Activated B cell treated with CpG ODN at 0.5 μM for 24 hours (primary cell): Measurements from ENCODE around the gene ZNF598. TPM values are rescaled to one million over a fixed set of nuclear protein-coding genes. Genes with fewer than 3 reads are reported as not detected.
A peak's percentile ranks its signal among the peaks of the same experiment; 100 is the strongest.

ENCODE experiments used
- ATAC-seq: fragments of 200-7000 bp; cut with Tn5 transposase; one replicate; pipeline ENCODE4 v1.10.0; 2021; ENCODE audit warnings: low read depth, mild to moderate bottlenecking, moderate library complexity
- CTCF ChIA-PET: fragments of 350-600 bp; sonication (Branson Sonifier 250); formaldehyde crosslinking; loops from one replicate; lab custom pipeline; 2021; ENCODE audit warnings: antibody characterized with exemption; lab: Charles Lee
- POLR2A ChIA-PET: fragments of 350-600 bp; sonication (Branson Sonifier 250); formaldehyde crosslinking; loops from one replicate; lab custom pipeline; 2021; ENCODE audit warnings: antibody characterized with exemption; lab: Charles Lee
- DNase-seq: peaks from one replicate; pipeline ENCODE4 v3.0.0; 2022
- H3K27ac Mint-ChIP-seq: one replicate; pipeline ENCODE4 v1.8.0; 2020; ENCODE audit warnings: mixed read lengths
- H3K27me3 Mint-ChIP-seq: one replicate; pipeline ENCODE4 v1.8.0; 2021; ENCODE audit warnings: mixed read lengths
- H3K36me3 Mint-ChIP-seq: one replicate; pipeline ENCODE4 v1.8.0; 2021; ENCODE audit warnings: low read depth, mixed read lengths
- H3K4me1 Mint-ChIP-seq: one replicate; pipeline ENCODE4 v1.8.0; 2021; ENCODE audit warnings: mixed read lengths
- H3K4me3 Mint-ChIP-seq: one replicate; pipeline ENCODE4 v1.8.0; 2020; ENCODE audit warnings: mild to moderate bottlenecking, mixed read lengths
- H3K9me3 Mint-ChIP-seq: one replicate; pipeline ENCODE4 v1.8.0; 2020; ENCODE audit warnings: mixed read lengths
- intact Hi-C: fragments of 100-400 bp; cut with micrococcal nuclease; formaldehyde crosslinking; loops from one replicate; pipeline ENCODE4 v1.15.1; 2024
- total RNA-seq: library from RNA; stranded (reverse); gene quantifications from 2 replicates; pipeline ENCODE4 v1.2.3, GENCODE V29; 2022
- TF ChIP-seq, protein P1 (sequence below): fragments of 200-600 bp; IDR thresholded peaks from one replicate; pipeline ENCODE4 v1.8.0; 2022; ENCODE audit warnings: antibody characterized with exemption, mild to moderate bottlenecking

The ZNF598 gene
- total RNA-seq, result 56.4 and 59.3 TPM in 2 replicates

DNA sequence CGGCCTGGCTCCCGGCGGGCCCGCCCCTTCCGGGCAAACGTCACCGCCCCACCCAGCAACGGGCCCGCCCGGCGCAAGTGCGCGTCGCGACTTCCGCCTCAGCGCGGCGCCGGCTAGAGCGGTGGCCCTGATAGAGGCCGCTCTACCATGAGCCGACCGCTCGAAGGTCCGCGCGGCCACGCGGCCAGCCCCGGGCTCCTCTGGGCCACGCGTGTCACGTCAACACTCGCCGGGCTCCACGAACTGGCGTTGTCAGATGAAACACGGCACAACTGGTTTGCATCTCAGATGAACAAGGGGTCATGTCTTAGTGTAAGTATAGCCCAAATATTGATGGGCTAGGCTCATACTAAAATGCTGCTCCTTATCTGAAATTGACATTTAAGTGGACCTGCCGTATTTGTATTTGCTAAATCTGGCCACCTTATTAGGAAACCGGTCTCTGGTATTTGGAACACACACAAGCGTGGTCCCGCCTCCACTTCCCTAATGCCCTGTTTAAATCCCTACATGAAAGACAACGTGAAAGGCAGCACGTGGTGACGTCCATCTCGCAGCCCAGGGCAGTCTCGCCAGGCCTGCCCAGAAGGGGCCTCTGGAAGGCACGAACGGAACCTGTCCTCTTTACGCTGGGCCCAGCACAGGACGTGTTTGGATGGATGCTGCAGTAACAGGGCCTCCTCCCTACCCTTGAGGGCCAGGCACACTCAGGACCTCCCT is at the start of gene ZNF598:
TSS of gene ZNF598 (minus strand) at position 31 of the 720 bp plus-strand sequence.
- ATAC-seq, result peak; percentile 94
- CTCF ChIA-PET, result no interaction called here
- H3K4me1 Mint-ChIP-seq, result peaks cover 41% of the 10 kb centered on the region

DNA sequence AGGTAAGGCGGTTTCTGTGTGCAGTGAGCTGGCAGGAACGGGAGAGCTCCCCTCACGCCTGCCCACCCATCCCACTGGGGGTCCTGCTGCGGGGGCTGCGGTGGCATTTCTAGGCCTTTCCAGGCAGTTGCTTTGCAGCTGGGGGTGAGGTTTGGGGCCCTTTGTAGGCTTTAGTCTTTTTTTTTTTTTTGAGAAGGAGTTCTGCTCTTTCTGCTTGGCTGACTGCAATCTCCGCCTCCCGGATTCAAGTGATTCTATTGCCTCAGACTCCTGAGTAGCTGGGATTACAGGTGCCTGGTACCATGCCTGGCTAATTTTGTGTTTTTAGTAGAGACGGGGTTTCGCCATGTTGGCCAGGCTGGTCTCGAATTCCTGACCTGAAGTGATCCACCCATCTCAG is 49.3 kb upstream of the ZNF598 start:
- TF ChIP-seq, protein P1, sequence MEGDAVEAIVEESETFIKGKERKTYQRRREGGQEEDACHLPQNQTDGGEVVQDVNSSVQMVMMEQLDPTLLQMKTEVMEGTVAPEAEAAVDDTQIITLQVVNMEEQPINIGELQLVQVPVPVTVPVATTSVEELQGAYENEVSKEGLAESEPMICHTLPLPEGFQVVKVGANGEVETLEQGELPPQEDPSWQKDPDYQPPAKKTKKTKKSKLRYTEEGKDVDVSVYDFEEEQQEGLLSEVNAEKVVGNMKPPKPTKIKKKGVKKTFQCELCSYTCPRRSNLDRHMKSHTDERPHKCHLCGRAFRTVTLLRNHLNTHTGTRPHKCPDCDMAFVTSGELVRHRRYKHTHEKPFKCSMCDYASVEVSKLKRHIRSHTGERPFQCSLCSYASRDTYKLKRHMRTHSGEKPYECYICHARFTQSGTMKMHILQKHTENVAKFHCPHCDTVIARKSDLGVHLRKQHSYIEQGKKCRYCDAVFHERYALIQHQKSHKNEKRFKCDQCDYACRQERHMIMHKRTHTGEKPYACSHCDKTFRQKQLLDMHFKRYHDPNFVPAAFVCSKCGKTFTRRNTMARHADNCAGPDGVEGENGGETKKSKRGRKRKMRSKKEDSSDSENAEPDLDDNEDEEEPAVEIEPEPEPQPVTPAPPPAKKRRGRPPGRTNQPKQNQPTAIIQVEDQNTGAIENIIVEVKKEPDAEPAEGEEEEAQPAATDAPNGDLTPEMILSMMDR, result no peak
- Mint-ChIP-seq H3K27me3 (no peaks in the 10 kb centered on the region), H3K36me3 (peaks cover 60% of the 10 kb centered on the region), H3K4me1 (no peaks in the 10 kb centered on the region), H3K27ac (no peak overlapping the region), H3K9me3 (no peaks in the 10 kb centered on the region), H3K4me3 (no peak overlapping the region)
- DNase-seq (no peak), ATAC-seq (no peak)
- intact Hi-C loops, result no loop called here
- CTCF ChIA-PET, result no interaction called here
- POLR2A ChIA-PET, result no interaction called here

More for the DNA sequence above, at the start of gene ZNF598:
- intact Hi-C loops, result loop anchor here (1.0 to 5.0 kb wide), 6 partner anchors 13 to 672 kb away; partner anchors contain the start of genes KCTD5, MLST8, NTHL1 and RPS2
- peak within 1 kb of the TSS; percentile 90 for H3K27ac Mint-ChIP-seq
- peak; percentile 83 for DNase-seq
- POLR2A ChIA-PET, result interaction anchor here (1.5 to 3.5 kb wide), 4 partner anchors 18 to 144 kb away, joined by 6 to 22 read pairs (median 16); partner anchors contain the start of genes RPS2, TBL3 and TRAF7
- peaks cover 12% of the 10 kb centered on the region for H3K36me3 Mint-ChIP-seq
- no peaks in the 10 kb centered on the region for H3K9me3 Mint-ChIP-seq
- TF ChIP-seq, protein P1, result no peak
- H3K4me3 Mint-ChIP-seq, result peak within 1 kb of the TSS; percentile 92
- H3K27me3 Mint-ChIP-seq, result no peaks in the 10 kb centered on the region

DNA sequence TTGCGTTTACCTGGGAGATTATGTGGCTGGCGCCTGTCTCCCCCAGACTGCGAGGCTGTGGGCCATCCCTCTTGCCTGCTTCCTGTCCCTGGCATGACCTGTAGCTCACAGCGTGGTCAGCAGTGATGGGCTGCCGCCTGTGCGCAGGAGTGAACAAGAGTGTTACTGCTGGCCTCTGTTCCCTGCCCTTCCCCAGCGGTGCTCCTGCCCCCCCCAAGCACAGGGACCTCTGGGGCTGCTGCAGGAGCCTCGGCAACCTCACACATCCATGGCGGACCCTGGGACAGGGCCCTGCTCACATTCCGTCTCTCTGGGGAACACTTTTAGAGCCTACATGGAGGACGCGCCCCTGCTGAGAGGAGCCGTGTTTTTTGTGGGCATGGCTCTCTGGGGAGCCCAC is 48.8 kb upstream of the ZNF598 start:
- no peak overlapping the region for H3K27ac Mint-ChIP-seq
- TF ChIP-seq, protein P1, result no peak
- DNase-seq, result no peak
- no peak overlapping the region for H3K4me3 Mint-ChIP-seq
- no peaks in the 10 kb centered on the region for H3K4me1 Mint-ChIP-seq
- ATAC-seq, result no peak
- ChIA-PET CTCF (no interaction called here), POLR2A (no interaction called here)
- no peaks in the 10 kb centered on the region for H3K9me3 Mint-ChIP-seq
- H3K36me3 Mint-ChIP-seq, result peaks cover 60% of the 10 kb centered on the region
- intact Hi-C loops, result no loop called here
- no peaks in the 10 kb centered on the region for H3K27me3 Mint-ChIP-seq

DNA sequence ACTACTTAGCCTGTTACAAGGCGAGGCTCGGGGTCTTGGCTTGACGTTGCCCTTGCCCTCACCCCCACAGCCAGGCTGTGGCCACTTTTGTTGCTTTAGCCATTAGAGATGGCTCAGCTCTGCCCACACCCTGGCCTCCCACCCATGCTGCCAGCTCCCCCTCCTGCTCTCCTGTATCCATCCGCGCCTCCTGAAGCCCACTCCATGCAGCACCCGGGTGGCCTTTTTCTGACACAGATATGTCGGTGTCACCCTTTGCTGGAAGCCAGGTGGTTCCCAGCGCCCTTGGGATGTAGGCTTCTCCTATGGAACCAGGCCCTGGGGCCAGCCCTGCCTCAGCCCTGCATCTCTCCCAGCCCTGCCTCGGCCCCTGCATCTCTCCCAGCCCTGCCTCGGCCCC is 47.8 kb upstream of the ZNF598 start:
- ATAC-seq (no peak), DNase-seq (no peak)
- Mint-ChIP-seq H3K4me3 (no peak overlapping the region), H3K4me1 (no peaks in the 10 kb centered on the region), H3K27ac (no peak overlapping the region), H3K27me3 (no peaks in the 10 kb centered on the region), H3K36me3 (peaks cover 59% of the 10 kb centered on the region), H3K9me3 (no peaks in the 10 kb centered on the region)
- CTCF ChIA-PET, result interaction anchor here (1.2 to 1.7 kb wide), 2 partner anchors 35 to 83 kb away, joined by 5 to 7 read pairs; no protein-coding TSS in a partner anchor
- TF ChIP-seq, protein P1, result no peak
- POLR2A ChIA-PET, result interaction anchor here (0.7 to 0.9 kb wide), 2 partner anchors 10 to 98 kb away, joined by 3 read pairs; partner anchors contain the start of genes NTHL1, TRAF7 and TSC2
- intact Hi-C loops, result no loop called here

DNA sequence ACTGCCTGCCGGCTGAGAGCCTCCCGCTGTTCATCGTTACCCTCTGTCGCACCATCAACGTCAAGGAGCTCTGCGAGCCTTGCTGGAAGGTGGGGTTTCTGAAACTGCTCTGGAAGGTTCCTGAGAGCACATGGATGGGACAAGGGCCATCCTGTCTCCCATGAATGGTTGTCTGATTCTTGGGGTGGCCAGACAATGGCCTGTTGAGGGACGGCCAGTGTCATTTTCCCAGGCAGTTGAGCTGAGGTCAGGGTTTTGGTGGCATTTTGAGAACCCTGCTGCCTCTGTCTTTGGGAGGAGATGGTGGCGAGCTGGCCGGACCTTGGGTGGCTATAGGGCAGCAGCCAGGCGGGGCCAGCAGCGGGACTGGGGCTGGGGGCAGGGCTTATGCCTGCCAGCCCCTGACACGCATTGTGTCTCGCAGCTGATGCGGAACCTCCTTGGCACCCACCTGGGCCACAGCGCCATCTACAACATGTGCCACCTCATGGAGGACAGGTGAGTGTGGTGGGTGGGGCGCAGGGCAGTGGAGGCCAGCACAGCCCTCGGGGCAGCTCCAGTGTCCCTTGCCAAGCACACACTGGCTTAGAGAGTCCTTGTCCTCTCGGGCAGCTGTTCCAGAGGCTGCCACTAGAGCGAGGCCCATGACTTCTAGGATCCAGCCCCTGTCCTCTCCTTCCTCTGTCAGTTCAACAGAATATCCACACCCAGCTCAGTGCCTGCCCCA is 47.2 kb upstream of the ZNF598 start:
- Mint-ChIP-seq H3K27me3 (no peaks in the 10 kb centered on the region), H3K36me3 (peaks cover 62% of the 10 kb centered on the region), H3K9me3 (no peaks in the 10 kb centered on the region), H3K4me1 (no peaks in the 10 kb centered on the region), H3K27ac (no peak overlapping the region), H3K4me3 (no peak overlapping the region)
- ChIA-PET CTCF (interaction anchor here (1.2 to 1.7 kb wide), 2 partner anchors 34 to 84 kb away, joined by 5 to 7 read pairs; no protein-coding TSS in a partner anchor), POLR2A (interaction anchor here (0.6 to 0.9 kb wide), 3 partner anchors 8 to 98 kb away, joined by 3 to 11 read pairs (median 3); partner anchors contain the start of genes NTHL1, TRAF7 and TSC2)
- DNase-seq (no peak), ATAC-seq (no peak)
- TF ChIP-seq, protein P1, result no peak
- intact Hi-C loops, result no loop called here
